H9 (cell line): Measurements from ENCODE around the gene ST8SIA5. TPM values are rescaled to one million over a fixed set of nuclear protein-coding genes. Genes with fewer than 3 reads are reported as not detected.

ENCODE experiments used
- DNase-seq: peaks from one replicate; pipeline ENCODE4 v3.0.0-alpha.2; 2017
- H2AFZ ChIP-seq: one replicate; pipeline ENCODE4 v1.6.1; 2013; ENCODE audit warnings: mild to moderate bottlenecking, low read length, control low read depth, moderate library complexity
- H2AK5ac ChIP-seq: 2 replicates; pipeline ENCODE4 v1.6.1; 2013; ENCODE audit warnings: low read length, control low read depth, mixed read lengths; ENCODE audit not compliant: insufficient read length
- H2BK120ac ChIP-seq: one replicate; pipeline ENCODE4 v1.6.1; 2013; ENCODE audit warnings: low read depth, mild to moderate bottlenecking, low read length, control low read depth, inconsistent platforms; ENCODE audit not compliant: poor library complexity, severe bottlenecking
- H2BK12ac ChIP-seq: 2 replicates; pipeline ENCODE4 v1.6.1; 2013; ENCODE audit warnings: low read length, control low read depth, mixed read lengths, low read depth; ENCODE audit not compliant: insufficient read length
- H2BK15ac ChIP-seq: 2 replicates; pipeline ENCODE4 v1.6.1; 2013; ENCODE audit warnings: low read depth, low read length, control low read depth
- H2BK20ac ChIP-seq: one replicate; pipeline ENCODE4 v1.6.1; 2013; ENCODE audit warnings: low read depth, mild to moderate bottlenecking, low read length, control low read depth, inconsistent platforms; ENCODE audit not compliant: poor library complexity, severe bottlenecking
- H2BK5ac ChIP-seq: 2 replicates; pipeline ENCODE4 v1.6.1; 2013; ENCODE audit warnings: low read length, control low read depth, mixed read lengths; ENCODE audit not compliant: insufficient read length
- H3K14ac ChIP-seq: 2 replicates; pipeline ENCODE4 v1.6.1; 2013; ENCODE audit warnings: low read length, control low read depth; ENCODE audit not compliant: insufficient read depth
- H3K18ac ChIP-seq: 2 replicates; pipeline ENCODE4 v1.6.1; 2013; ENCODE audit warnings: low read depth, mild to moderate bottlenecking, mixed read lengths, low read length, control low read depth; ENCODE audit not compliant: insufficient read length
- H3K23ac ChIP-seq: 2 replicates; pipeline ENCODE4 v1.6.1; 2013; ENCODE audit warnings: low read length, control low read depth, mixed read lengths, low read depth; ENCODE audit not compliant: insufficient read length
- H3K23me2 ChIP-seq: 2 replicates; pipeline ENCODE4 v1.6.1; 2013; ENCODE audit warnings: low read depth, mild to moderate bottlenecking, mixed read lengths, low read length, control low read depth; ENCODE audit not compliant: insufficient read length, poor library complexity, severe bottlenecking
- H3K27ac ChIP-seq: 2 replicates; pipeline ENCODE4 v1.5.1; 2013; ENCODE audit warnings: low read length, control low read depth, mixed read lengths, low read depth; ENCODE audit not compliant: insufficient read length
- H3K27me3 ChIP-seq: 2 replicates; pipeline ENCODE4 v1.6.1; 2013; ENCODE audit warnings: low read length, control low read depth, inconsistent platforms; ENCODE audit not compliant: insufficient read depth
- H3K4ac ChIP-seq: 2 replicates; pipeline ENCODE4 v1.6.1; 2013; ENCODE audit warnings: low read depth, mild to moderate bottlenecking, control low read depth, inconsistent platforms, low read length, moderate library complexity
- H3K4me1 ChIP-seq: 2 replicates; pipeline ENCODE4 v1.6.1; 2013; ENCODE audit warnings: low read length, control low read depth, inconsistent platforms; ENCODE audit not compliant: insufficient read depth
- H3K4me2 ChIP-seq: 2 replicates; pipeline ENCODE4 v1.6.1; 2013; ENCODE audit warnings: low read length, control low read depth, mixed read lengths; ENCODE audit not compliant: insufficient read length, insufficient read depth
- H3K56ac ChIP-seq: 2 replicates; pipeline ENCODE4 v1.6.1; 2013; ENCODE audit warnings: low read depth, mild to moderate bottlenecking, mixed read lengths, low read length, control low read depth; ENCODE audit not compliant: insufficient read length
- H3K79me1 ChIP-seq: 2 replicates; pipeline ENCODE4 v1.6.1; 2013; ENCODE audit warnings: low read depth, mild to moderate bottlenecking, moderate library complexity, low read length, control low read depth, inconsistent platforms; ENCODE audit not compliant: insufficient read depth, poor library complexity, severe bottlenecking
- H3K79me2 ChIP-seq: 2 replicates; pipeline ENCODE4 v1.6.1; 2013; ENCODE audit warnings: low read length, control low read depth, inconsistent platforms; ENCODE audit not compliant: insufficient read depth
- H3K9ac ChIP-seq: 2 replicates; pipeline ENCODE4 v1.6.1; 2013; ENCODE audit warnings: low read length, control low read depth, mixed read lengths; ENCODE audit not compliant: insufficient read length; ENCODE audit errors: extremely low read depth
- H3K9me3 ChIP-seq: one replicate; pipeline ENCODE4 v1.6.1; 2013; ENCODE audit warnings: low read depth, low read length, inconsistent platforms; ENCODE audit not compliant: control insufficient read depth
- H3T11ph ChIP-seq: one replicate; pipeline ENCODE4 v1.6.1; 2013; ENCODE audit warnings: mild to moderate bottlenecking, low read length, control low read depth, inconsistent platforms
- H4K20me1 ChIP-seq: one replicate; pipeline ENCODE4 v1.6.1; 2013; ENCODE audit not compliant: control insufficient read depth, insufficient read length, insufficient read depth
- H4K5ac ChIP-seq: 2 replicates; pipeline ENCODE4 v1.6.1; 2013; ENCODE audit warnings: low read depth, mild to moderate bottlenecking, mixed read lengths, low read length, control low read depth; ENCODE audit not compliant: insufficient read length
- H4K8ac ChIP-seq: replicated peaks from 2 replicates; pipeline ENCODE4 v1.6.1; 2013; ENCODE audit warnings: low read length, control low read depth, mixed read lengths, low read depth; ENCODE audit not compliant: insufficient read length
- H4K91ac ChIP-seq: 2 replicates; pipeline ENCODE4 v1.6.1; 2013; ENCODE audit warnings: low read depth, mild to moderate bottlenecking, moderate library complexity, mixed read lengths, low read length, control low read depth; ENCODE audit not compliant: insufficient read length
- H3K27ac Mint-ChIP-seq, 3 experiments: 2 replicates in 2 of 3; 3 replicates in 1 of 3; pipeline ENCODE4 v1.8.0; 2020 to 2021; ENCODE audit warnings: mixed read lengths in 3 of 3, mild to moderate bottlenecking in 1 of 3, moderate library complexity in 1 of 3
- H3K27me3 Mint-ChIP-seq: 2 replicates; pipeline ENCODE4 v1.8.0; 2021; ENCODE audit warnings: low read depth, mild to moderate bottlenecking, moderate library complexity, mixed read lengths
- H3K36me3 Mint-ChIP-seq, 3 experiments: 2 replicates in 2 of 3; 3 replicates in 1 of 3; pipeline ENCODE4 v1.8.0; 2020 to 2021; ENCODE audit warnings: low read depth in 3 of 3, mixed read lengths in 3 of 3; ENCODE audit not compliant: insufficient read depth in 1 of 3
- H3K4me1 Mint-ChIP-seq, 2 experiments: 2 replicates each; pipeline ENCODE4 v1.8.0; 2020; ENCODE audit warnings: mixed read lengths in 2 of 2
- H3K4me3 Mint-ChIP-seq, 2 experiments: 2 replicates in 1 of 2; 3 replicates in 1 of 2; pipeline ENCODE4 v1.8.0; 2020 to 2021; ENCODE audit warnings: mild to moderate bottlenecking in 2 of 2, mixed read lengths in 2 of 2, moderate library complexity in 1 of 2
- H3K9me3 Mint-ChIP-seq, 2 experiments: 2 replicates in 1 of 2; 3 replicates in 1 of 2; pipeline ENCODE4 v1.8.0; 2020; ENCODE audit warnings: mild to moderate bottlenecking in 2 of 2, mixed read lengths in 2 of 2, moderate library complexity in 1 of 2
- CTCF ChIP-seq: fragments of 200-600 bp; sonication (generic); conservative IDR thresholded peaks from 3 replicates; pipeline ENCODE4 v1.8.0; 2021; ENCODE audit warnings: antibody characterized with exemption, mild to moderate bottlenecking
- WGBS: extraction: QIAGEN DNeasy Blood & Tissue Kit; methylation state at CpG from one replicate; pipeline ENCODE4 v1.1.7; 2013; ENCODE audit warnings: missing lambda C conversion rate, low lambda C conversion rate, mixed read lengths; ENCODE audit not compliant: insufficient read length; ENCODE audit errors: extremely low coverage; 5-methylcytosine and 5-hydroxymethylcytosine counted together
- total RNA-seq: library from RNA; stranded (reverse); gene quantifications from 2 replicates; pipeline ENCODE4 v1.2.1, GENCODE V29; 2021

Gene ST8SIA5
- total RNA-seq, 1 experiment from 2014 or later, result 0.63 TPM

- Histone ChIP-seq H3K18ac (no peak overlapping the region), H3K23ac (no peak overlapping the region), H3K4me1 (peaks cover 8% of the 10 kb centered on the region), H4K8ac (no peak overlapping the region), H2BK12ac (no peak overlapping the region), H2AK5ac (no peak overlapping the region), H3K4me2 (no peak overlapping the region), H4K91ac (no peak overlapping the region), H3K9ac (no peak overlapping the region), H3K56ac (no peak overlapping the region), H3K4ac (no peak overlapping the region), H4K20me1 (no peaks in the 10 kb centered on the region), H2AFZ (no peak overlapping the region), H3K14ac (no peak overlapping the region), H3K79me2 (no peaks in the 10 kb centered on the region), H2BK5ac (no peak overlapping the region), H2BK120ac (no peak overlapping the region), H3K79me1 (no peaks in the 10 kb centered on the region), H3K23me2 (no peaks in the 10 kb centered on the region), H3K27ac (no peak overlapping the region), H3K9me3 (no peaks in the 10 kb centered on the region), H3K27me3 (no peaks in the 10 kb centered on the region), H2BK20ac (no peak overlapping the region), H3T11ph (no peak overlapping the region), H4K5ac (no peak overlapping the region), H2BK15ac (no peak overlapping the region)
- no peak for TF ChIP-seq CTCF
- H3K27me3 Mint-ChIP-seq, result peaks cover 4% of the 10 kb centered on the region
- H3K36me3 Mint-ChIP-seq, result no peaks in the 10 kb centered on the region
- H3K9me3 Mint-ChIP-seq, result no peaks in the 10 kb centered on the region
- DNase-seq, result no peak
- H3K27ac Mint-ChIP-seq, result 0 out of 7 replicates have a peak overlapping the region, but pooled peaks of 1 of the 3 experiments have one; percentile 36
- H3K4me1 Mint-ChIP-seq, result peaks cover 7 to 9% of the 10 kb centered on the region in 2 experiments
- no peak overlapping the region for H3K4me3 Mint-ChIP-seq
- no CpG with 5 or more reads among the region's 7 CpGs for WGBS
These were observed 36.8 kb downstream of the ST8SIA5 start for GRCh38 chr18:46720092-46720491.
